DOHH2 (cell line): ENCODE measurements around the gene MUC5AC.

Experiments used
- EZH2phosphoT487 ChIP-seq: fragments of 200-600 bp; sonication (generic); IDR thresholded peaks from 2 replicates; pipeline ENCODE4 v1.6.1; 2017; ENCODE audit warnings: borderline replicate concordance, mild to moderate bottlenecking, antibody characterized with exemption, low read length, moderate library complexity, mixed read lengths
- TF ChIP-seq, protein P1 (sequence below): fragments of 200-600 bp; sonication (generic); IDR thresholded peaks from one replicate; pipeline ENCODE4 v1.5.1; 2014; ENCODE audit warnings: antibody characterized with exemption, mild to moderate bottlenecking, low read depth, low read length; ENCODE audit not compliant: poor library complexity, severe bottlenecking

DNA sequence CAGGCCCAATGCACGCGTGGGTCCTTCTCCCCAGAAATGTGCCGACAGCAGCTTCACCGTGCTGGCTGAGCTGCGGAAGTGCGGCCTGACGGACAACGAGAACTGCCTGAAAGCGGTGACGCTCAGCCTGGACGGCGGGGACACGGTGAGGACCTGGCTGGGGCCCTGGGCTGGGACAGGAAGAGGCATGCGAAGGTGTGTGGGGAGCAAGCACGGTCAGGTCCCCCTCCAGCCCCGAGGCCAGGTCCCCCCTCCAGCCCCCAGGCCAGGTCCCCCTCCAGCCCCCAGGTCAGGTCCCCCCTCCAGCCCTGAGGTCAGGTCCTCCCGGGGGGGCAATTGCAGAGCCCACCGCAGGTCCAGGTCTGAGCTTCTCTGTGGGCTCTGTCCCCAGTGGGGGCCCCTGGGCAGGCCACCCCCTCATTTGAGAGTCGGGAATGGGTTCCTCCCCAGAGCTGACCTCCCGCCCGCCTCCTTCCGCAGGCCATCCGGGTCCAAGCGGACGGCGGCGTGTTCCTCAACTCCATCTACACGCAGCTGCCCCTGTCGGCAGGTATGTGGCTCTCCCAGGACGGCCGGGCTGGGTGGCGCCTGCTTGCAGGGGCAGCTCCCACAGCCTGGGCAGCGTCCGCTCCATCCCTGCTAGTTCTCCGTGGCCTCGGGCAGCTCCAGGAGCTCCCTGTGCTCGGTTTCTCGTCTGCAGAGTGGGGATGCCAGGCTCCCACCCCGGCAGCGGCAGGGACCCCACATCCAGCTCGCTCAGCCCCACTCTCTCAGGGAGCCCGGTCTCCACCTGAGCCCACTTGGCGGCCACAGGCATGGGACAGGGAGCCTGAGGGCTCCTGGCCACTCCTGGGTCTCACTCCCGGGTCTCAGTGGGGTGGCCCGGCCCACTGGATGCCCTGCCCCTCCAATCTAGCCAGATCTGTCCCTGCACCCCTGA is 73.0 kb downstream of the MUC5AC start:
- TF ChIP-seq, protein P1, sequence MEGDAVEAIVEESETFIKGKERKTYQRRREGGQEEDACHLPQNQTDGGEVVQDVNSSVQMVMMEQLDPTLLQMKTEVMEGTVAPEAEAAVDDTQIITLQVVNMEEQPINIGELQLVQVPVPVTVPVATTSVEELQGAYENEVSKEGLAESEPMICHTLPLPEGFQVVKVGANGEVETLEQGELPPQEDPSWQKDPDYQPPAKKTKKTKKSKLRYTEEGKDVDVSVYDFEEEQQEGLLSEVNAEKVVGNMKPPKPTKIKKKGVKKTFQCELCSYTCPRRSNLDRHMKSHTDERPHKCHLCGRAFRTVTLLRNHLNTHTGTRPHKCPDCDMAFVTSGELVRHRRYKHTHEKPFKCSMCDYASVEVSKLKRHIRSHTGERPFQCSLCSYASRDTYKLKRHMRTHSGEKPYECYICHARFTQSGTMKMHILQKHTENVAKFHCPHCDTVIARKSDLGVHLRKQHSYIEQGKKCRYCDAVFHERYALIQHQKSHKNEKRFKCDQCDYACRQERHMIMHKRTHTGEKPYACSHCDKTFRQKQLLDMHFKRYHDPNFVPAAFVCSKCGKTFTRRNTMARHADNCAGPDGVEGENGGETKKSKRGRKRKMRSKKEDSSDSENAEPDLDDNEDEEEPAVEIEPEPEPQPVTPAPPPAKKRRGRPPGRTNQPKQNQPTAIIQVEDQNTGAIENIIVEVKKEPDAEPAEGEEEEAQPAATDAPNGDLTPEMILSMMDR = no peak
- TF ChIP-seq EZH2phosphoT487 = no peak
